Measurements from ENCODE around the gene PRXL2B.

PRXL2B gene

DNA sequence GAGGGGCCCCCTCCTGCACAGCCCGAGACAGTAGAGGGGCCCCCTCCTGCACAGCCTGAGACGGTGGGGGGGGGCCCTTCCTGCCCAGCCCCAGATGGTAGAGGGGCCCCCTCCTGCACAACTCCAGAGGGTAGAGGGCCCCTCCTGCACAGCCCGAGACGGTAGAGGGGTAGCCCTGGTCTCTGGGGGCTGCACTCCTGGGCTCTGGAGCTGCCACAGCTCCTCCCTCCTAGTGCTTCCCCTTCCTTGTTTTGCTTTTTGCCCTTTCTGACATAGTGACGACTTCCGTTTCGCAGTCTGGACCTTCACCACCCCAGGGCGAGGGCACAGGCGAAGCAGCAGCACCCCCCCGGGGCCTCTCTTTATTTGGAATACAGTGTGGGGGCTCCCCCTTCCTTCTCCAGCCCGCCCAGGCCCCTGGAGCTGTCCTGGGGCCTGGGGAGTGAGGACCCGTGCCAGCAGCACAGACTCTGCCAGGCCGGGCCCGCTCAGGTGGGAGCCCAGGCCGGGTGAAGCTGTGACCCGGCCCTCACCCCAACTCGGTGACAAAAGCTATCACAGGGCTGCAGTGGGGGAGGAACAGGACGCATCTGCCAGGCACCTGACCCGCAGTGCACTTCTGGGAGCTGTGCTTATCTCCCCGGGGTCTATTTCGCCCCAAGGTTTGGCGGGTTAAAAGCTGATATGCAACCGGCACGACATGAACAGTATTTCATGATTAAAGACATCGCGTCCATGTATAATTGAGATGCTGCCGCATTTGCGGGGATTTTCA lies 1.1 kb upstream of the PRXL2B start:
- DNase-seq (ENCODE audit: low read depth) = peak; percentile 53

DNA sequence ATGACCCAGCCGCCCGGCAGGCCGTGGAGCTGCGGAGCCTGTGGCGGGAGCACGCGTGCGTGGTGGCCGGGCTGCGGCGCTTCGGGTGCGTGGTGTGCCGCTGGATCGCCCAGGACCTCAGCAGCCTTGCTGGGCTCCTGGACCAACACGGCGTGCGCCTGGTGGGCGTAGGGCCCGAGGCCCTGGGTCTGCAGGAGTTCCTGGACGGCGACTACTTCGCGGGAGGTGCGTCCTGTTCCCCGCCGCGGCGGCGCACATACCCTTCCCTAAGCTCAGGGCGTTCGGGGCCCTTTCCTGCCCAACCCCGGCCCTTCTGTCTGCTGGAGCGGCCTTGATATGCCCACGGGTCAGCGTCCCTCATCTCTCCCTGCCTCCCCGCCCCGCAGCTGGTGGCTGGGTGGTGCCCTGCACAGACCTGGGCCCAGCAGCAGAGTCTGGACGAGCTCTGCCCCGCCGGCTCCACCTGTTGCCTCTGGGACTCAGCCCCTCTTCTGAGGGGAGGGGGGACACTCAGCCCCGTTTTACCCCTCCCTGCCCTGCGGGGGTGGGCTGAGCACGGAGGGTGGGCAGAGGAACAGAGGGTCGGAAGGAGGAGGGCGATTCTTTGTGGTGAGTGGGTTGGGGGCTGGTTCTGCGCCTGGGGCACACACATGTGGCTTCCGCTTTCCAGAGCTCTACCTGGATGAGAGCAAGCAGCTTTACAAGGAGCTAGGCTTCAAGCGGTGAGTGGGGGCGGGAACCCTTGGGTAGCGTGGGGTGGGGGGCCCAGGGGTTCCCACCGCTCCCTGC lies 688 bp downstream of the PRXL2B start:
- peak; percentile 17 for DNase-seq (ENCODE audit: low read depth)

- no peak for DNase-seq (ENCODE audit: low read depth)
Measured at GRCh38 chr1:2587860-2588571, 1.4 kb downstream of the PRXL2B start.

- no peak for DNase-seq (ENCODE audit: low read depth)
Measured at GRCh38 chr1:2588661-2589430, 2.3 kb downstream of the PRXL2B start.

GRCh38 chr1:2589431-2590232 lies 3.1 kb downstream of the PRXL2B start:
- DNase-seq (ENCODE audit: low read depth) = no peak

DNA sequence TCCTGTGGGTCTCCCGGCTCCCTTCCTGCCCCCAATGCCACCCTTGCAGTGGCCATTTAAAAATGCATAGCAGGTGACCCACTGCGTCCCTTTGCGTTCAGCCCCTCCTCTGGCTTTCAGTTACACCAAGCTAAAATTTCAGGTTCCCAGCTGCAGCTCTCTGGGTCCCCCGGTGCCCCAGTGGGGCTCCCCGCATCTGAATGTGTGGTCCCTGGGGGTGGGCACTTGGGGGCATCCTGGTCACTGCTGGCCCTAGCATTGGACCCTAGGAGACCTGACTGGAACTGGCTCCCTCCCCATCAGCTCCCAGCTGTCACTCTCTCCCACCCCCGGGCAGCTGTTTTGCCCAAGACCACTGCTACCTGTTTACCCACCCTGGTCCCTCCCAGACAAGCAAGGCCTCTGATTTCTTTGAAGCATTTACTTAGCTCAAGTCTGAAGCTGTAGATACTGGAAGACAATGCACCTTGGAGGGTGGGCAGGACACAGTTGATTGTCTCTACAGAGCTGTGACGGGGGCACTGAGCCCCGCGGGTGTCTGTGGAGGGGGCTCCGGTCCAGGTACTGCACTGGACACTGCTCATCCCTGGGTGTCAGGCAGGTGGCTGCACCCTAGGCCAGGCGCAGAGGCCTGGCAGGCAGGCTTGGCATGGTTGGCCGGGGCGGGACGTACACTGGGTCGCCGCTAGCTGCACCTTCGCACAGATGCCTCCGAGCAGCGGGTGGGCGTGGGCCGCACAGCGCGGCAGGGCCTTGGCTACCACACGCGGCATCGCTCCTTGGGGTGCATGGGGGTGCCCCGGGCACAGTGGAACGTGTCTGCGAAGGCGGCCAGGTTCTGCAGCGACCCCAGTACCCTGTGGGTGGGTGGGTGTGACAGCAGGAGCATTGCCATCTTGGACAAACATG lies 3.9 kb downstream of the PRXL2B start:
- DNase-seq (ENCODE audit: low read depth) = no peak

DNA sequence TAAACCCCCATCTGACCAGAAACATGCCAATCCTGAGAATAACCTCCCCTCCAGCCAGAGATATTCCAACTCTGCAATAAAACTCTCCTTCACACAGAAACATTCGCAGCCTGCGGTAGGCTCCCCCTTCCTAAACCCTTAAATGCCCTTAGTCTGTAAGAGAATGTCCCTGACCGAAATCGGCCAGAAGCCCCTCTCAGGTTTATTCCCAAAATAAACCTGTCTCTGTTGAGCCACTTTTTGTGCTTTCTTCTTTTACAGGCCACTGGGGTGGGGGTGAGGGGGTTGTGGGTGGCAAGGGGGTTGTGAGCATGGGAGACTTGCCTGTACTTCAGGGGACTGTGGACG lies 4.6 kb downstream of the PRXL2B start:
- no peak for DNase-seq (ENCODE audit: low read depth)

DNA sequence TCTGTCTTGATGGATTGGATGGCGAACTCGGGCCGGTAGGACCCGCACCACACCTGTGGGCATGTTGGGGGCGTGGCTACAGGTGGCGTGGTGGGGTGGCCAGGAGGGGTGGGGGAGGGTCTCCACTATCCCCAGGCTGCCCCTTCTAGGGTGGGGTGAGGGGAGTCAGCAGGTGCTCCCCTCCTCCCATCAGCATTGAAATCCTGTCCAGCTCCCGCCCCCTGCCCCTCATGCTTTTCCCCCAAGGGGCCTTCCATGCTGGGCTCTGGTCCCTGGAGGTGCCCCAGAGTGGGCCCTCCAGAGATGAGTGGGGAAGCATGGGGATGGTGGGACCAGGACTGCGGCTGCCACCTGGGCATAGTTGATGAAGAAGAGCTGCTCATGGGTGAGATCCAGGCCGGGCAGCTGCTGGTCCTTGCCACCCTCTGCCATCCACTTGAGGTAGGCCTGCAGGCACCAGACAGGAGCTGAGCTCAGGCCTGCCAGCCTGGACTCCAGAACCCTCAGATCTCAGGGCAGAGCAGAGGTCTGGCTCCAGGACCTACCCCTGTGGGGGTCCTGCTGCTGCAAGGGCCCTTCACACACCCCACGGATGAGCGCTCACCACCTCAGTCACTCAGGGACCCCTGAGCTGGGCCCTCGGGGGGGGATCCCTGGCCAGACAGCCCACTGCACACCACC lies 5.1 kb downstream of the PRXL2B start:
- DNase-seq (ENCODE audit: low read depth) = no peak

GRCh38 chr1:2592672-2593071 lies 6.1 kb downstream of the PRXL2B start:
- DNase-seq (ENCODE audit: low read depth) = no peak

GRCh38 chr1:2593251-2593878 lies 6.8 kb downstream of the PRXL2B start:
- DNase-seq (ENCODE audit: low read depth) = no peak

- DNase-seq (ENCODE audit: low read depth) = no peak
Measured at GRCh38 chr1:2594001-2594640, 7.5 kb downstream of the PRXL2B start.

- DNase-seq (ENCODE audit: low read depth) = no peak
Measured at GRCh38 chr1:2594641-2595131, 8.1 kb downstream of the PRXL2B start.

DNA sequence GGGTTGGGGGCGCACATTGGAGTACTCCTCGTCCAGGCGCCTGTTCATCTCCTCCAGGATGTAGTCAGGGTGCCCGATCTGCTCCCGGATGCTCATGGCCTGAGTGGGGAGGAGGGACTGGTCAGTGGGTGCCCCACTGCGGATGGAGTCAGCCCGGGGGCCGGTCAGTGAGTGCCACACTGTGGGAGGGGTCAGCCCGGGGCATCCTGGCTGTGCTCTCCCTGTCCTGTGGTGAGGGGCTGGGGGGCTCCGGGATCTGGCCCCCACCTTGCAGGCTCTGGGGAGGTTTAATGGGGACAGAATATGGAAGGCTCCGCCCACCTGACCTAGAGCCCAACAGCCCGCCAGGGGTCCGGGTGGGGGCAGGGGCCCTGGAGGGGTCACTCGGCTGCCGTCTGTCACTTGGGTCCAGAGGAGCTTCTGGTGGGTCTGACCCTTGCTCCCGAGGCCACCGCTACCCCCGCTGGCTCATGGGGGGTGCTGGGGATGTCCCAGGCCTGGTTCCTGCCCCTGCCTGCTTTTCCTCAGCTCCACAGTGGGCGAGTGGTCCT lies 8.8 kb downstream of the PRXL2B start:
- DNase-seq (ENCODE audit: low read depth) = no peak

DNA sequence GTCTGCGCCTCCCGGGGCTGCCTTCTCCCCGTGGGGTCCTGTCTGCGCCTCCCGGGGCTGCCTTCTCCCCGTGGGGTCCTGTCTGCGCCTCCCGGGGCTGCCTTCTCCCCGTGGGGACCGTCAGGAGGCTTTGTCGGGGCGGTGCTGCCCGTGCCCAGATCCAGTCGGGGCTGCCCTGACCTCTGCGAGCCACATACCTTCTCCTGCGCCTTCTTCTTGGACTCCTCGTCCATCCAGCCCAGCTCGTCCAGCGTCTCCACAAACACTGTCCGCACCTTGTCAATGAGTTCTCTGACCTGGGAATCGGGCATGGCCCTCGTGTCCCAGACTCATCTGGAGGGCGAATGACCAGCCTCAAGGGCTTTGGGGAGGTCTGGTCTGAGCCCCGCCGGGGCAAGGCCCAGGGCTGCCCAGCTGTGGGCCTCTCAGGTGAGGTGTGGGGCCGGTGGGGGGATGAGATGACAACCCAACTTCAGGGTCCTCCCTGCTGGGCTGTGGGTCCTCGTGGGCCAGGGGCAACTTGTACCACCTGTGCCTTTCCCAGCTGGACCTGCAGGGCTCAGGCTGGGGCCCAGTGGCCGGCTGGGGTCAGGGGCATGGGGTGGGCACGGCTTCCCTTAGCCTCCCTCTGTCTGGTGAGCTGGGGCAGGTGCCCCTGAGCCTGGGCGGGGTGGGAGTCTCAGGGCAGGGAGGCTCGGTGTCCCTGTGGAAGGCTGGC lies 9.4 kb downstream of the PRXL2B start:
- DNase-seq (ENCODE audit: low read depth) = no peak

- DNase-seq (ENCODE audit: low read depth) = no peak
Measured at GRCh38 chr1:2596530-2597333, 10.2 kb downstream of the PRXL2B start.

DNA sequence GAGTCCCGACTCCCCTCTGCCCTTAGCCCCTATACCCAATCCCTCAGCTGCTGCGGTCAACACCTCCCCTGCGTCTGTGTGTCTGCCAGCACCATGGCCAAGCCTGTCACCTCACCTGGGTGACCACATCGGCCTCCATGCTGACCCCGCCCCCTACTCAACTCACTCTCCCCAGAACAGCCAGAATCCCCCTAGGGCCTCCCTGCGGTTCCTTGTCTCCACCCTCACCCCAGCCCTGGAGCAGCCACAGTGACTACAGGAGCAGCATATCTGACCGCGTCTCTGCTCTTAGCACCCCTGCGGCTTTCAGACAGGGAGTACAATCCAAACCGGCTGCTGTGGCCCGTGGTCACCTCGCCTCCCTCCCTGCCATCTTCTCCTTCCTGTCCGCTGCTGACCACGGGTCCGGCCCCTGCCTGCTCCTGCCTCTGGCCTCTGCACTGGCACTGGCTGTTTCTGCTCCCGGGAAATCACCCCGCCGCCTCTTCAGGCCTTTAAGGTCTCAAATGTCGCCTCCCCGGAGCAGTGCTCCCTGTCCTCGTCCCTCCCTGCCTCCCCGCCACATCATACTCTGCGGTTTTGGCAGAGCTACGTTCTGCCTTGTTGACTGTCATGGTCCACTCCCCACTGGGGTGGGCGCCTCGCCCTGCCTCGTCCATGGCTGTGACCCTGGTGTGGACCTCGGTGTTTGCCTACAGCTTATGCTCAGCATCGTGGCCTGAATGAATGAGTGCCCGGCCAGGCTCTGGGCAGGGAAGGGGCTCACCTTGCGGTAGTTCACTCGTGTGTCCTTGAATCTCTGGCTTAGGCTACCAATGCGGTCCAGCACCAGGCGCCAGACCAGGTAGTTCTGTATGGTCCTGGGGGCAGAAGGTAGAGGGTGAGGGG lies 11.1 kb downstream of the PRXL2B start:
- DNase-seq (ENCODE audit: low read depth) = no peak
